Smooth muscle cell of the brain vasculature (primary cell): ENCODE measurements around the gene IQGAP2.
"Not testable (repeated sequence)": the region's sequence is repeated elsewhere in the genome, so short reads cannot be mapped to it uniquely, and the experiment has no call there.

Source experiments
- DNase-seq: peaks from one replicate; pipeline ENCODE4 v3.0.0-alpha.2; 2012; ENCODE audit warnings: low read depth, low spot score

IQGAP2 gene

GRCh38 chr5:76503929-76504328 lies 100.8 kb downstream of the IQGAP2 start:
- DNase-seq, result no peak

GRCh38 chr5:76504901-76505564 lies 101.9 kb downstream of the IQGAP2 start:
- DNase-seq, result no peak

GRCh38 chr5:76513476-76513875 lies 110.4 kb downstream of the IQGAP2 start:
- DNase-seq, result no peak

GRCh38 chr5:76514292-76514691 lies 111.2 kb downstream of the IQGAP2 start:
- DNase-seq, result no peak

GRCh38 chr5:76514713-76515112 lies 111.6 kb downstream of the IQGAP2 start:
- no peak for DNase-seq

- DNase-seq, result no peak
Observed at GRCh38 chr5:76517334-76517733, 114.2 kb downstream of the IQGAP2 start.

GRCh38 chr5:76518246-76518645 lies 115.2 kb downstream of the IQGAP2 start:
- DNase-seq, result not testable (repeated sequence)

GRCh38 chr5:76521240-76521758 lies 118.2 kb downstream of the IQGAP2 start:
- DNase-seq, result no peak

GRCh38 chr5:76522103-76522935 lies 119.2 kb downstream of the IQGAP2 start:
- DNase-seq, result no peak

- no peak for DNase-seq
Observed at GRCh38 chr5:76524101-76524835, 121.2 kb downstream of the IQGAP2 start.

GRCh38 chr5:76524868-76525267 lies 121.8 kb downstream of the IQGAP2 start:
- no peak for DNase-seq

GRCh38 chr5:76525956-76526355 lies 122.9 kb downstream of the IQGAP2 start:
- DNase-seq, result no peak

- DNase-seq, result no peak
Observed at GRCh38 chr5:76526950-76527583, 124.0 kb downstream of the IQGAP2 start.

- no peak for DNase-seq
Observed at GRCh38 chr5:76527685-76528161, 124.6 kb downstream of the IQGAP2 start.

GRCh38 chr5:76528547-76529331 lies 125.7 kb downstream of the IQGAP2 start:
- no peak for DNase-seq

- DNase-seq, result no peak
Observed at GRCh38 chr5:76529464-76530344, 126.6 kb downstream of the IQGAP2 start.

- no peak for DNase-seq
Observed at GRCh38 chr5:76532052-76532451, 129.0 kb downstream of the IQGAP2 start.

GRCh38 chr5:76532973-76533372 lies 129.9 kb downstream of the IQGAP2 start:
- DNase-seq, result no peak

GRCh38 chr5:76535577-76535976 lies 132.5 kb downstream of the IQGAP2 start:
- no peak for DNase-seq

GRCh38 chr5:76537073-76537543 lies 134.0 kb downstream of the IQGAP2 start:
- DNase-seq, result no peak
